ENCODE data around the gene KDM4C. TPM values are rescaled to one million over a fixed set of nuclear protein-coding genes. Genes with fewer than 3 reads are reported as not detected.

The KDM4C gene
- total RNA-seq, 1 experiment from 2014 or later = 16.8 TPM

DNA sequence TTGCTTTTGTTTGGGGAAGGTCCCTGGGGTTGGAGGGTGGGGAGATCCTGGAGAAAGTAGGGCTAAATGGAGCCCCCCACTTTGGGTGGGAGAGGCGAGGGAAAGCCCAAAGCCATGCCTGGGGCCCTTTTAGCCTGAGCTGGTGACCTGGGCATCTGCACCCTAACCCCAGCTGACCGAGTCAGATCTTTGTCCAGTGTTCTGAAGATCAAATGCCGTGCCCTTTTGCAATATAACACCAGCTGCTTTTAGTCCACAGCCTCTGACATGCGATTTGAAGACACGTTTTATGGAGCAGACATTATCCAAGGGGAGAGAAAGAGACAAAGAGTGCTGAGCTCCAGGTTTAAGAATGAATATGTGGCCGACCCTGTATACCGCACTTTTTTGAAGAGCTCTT is 416.5 kb downstream of the KDM4C start:
- ATAC-seq (no peak), DNase-seq (ENCODE audit: low read depth, low spot score) (no peak)
- Histone ChIP-seq H3K79me2 (ENCODE audit: insufficient read depth, low read length) (no peaks in the 10 kb centered on the region), H4K20me1 (ENCODE audit: insufficient read depth) (no peaks in the 10 kb centered on the region), H3K4me2 (ENCODE audit: low read length) (no peak overlapping the region), H3K4me3 (replicated peaks in 1 of 2; ENCODE audit: low read depth in 1 of 2, low read length in 2 of 2) (no peak overlapping the region), H3K27ac (ENCODE audit: low read depth, low read length) (no peak overlapping the region), H3K9ac (ENCODE audit: low read length) (no peak overlapping the region), H3K4me1 (ENCODE audit: control insufficient read depth in 1 of 2, insufficient read depth in 2 of 2, low read length in 2 of 2) (no peaks in the 10 kb centered on the region), H3K27me3 (ENCODE audit: insufficient read depth, low read length) (no peaks in the 10 kb centered on the region), H3K36me3 (ENCODE audit: control insufficient read depth in 1 of 2, insufficient read depth in 2 of 2, low read length in 2 of 2) (no peaks in the 10 kb centered on the region), H2AFZ (ENCODE audit: low read depth, low read length, poor library complexity, severe bottlenecking) (no peak overlapping the region), H3K9me2 (ENCODE audit: insufficient read depth) (no peaks in the 10 kb centered on the region), H3K9me3 (ENCODE audit: control insufficient read depth in 1 of 2, insufficient read depth in 1 of 2, low read depth in 1 of 2, low read length in 2 of 2) (no peaks in the 10 kb centered on the region)
- RAD21 ChIA-PET (ENCODE audit: low non-redundant PET in 1 of 2, low total read pairs in 2 of 2, uncharacterized antibody in 2 of 2, unreplicated experiment in 2 of 2) = no interaction called here
- TF ChIP-seq POLR2A (IDR thresholded peaks at IDR 0.05; ENCODE audit: borderline replicate concordance, extremely low read depth, insufficient read depth, insufficient read length) = no peak
- TF ChIP-seq FOSL1 (IDR thresholded peaks at IDR 0.05; ENCODE audit: low read depth) = no peak
- TF ChIP-seq RAD21 (IDR thresholded peaks at IDR 0.05; ENCODE audit: low read depth) = no peak
- no peak for TF ChIP-seq EGR1 (IDR thresholded peaks at IDR 0.05; ENCODE audit: low read depth)
- TF ChIP-seq, protein P1, sequence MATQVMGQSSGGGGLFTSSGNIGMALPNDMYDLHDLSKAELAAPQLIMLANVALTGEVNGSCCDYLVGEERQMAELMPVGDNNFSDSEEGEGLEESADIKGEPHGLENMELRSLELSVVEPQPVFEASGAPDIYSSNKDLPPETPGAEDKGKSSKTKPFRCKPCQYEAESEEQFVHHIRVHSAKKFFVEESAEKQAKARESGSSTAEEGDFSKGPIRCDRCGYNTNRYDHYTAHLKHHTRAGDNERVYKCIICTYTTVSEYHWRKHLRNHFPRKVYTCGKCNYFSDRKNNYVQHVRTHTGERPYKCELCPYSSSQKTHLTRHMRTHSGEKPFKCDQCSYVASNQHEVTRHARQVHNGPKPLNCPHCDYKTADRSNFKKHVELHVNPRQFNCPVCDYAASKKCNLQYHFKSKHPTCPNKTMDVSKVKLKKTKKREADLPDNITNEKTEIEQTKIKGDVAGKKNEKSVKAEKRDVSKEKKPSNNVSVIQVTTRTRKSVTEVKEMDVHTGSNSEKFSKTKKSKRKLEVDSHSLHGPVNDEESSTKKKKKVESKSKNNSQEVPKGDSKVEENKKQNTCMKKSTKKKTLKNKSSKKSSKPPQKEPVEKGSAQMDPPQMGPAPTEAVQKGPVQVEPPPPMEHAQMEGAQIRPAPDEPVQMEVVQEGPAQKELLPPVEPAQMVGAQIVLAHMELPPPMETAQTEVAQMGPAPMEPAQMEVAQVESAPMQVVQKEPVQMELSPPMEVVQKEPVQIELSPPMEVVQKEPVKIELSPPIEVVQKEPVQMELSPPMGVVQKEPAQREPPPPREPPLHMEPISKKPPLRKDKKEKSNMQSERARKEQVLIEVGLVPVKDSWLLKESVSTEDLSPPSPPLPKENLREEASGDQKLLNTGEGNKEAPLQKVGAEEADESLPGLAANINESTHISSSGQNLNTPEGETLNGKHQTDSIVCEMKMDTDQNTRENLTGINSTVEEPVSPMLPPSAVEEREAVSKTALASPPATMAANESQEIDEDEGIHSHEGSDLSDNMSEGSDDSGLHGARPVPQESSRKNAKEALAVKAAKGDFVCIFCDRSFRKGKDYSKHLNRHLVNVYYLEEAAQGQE (IDR thresholded peaks at IDR 0.05; ENCODE audit: low read depth) = no peak
- TF ChIP-seq, protein P2, sequence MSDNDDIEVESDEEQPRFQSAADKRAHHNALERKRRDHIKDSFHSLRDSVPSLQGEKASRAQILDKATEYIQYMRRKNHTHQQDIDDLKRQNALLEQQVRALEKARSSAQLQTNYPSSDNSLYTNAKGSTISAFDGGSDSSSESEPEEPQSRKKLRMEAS (IDR thresholded peaks at IDR 0.05) = no peak
- TF ChIP-seq ELF1 (IDR thresholded peaks at IDR 0.05; ENCODE audit: borderline replicate concordance, low read depth) = no peak
- no peak for TF ChIP-seq EZH2phosphoT487 (IDR thresholded peaks at IDR 0.05; ENCODE audit: borderline replicate concordance)
- TF ChIP-seq CEBPB (IDR thresholded peaks at IDR 0.05; ENCODE audit: low read depth) = no peak
- TF ChIP-seq, protein P3, sequence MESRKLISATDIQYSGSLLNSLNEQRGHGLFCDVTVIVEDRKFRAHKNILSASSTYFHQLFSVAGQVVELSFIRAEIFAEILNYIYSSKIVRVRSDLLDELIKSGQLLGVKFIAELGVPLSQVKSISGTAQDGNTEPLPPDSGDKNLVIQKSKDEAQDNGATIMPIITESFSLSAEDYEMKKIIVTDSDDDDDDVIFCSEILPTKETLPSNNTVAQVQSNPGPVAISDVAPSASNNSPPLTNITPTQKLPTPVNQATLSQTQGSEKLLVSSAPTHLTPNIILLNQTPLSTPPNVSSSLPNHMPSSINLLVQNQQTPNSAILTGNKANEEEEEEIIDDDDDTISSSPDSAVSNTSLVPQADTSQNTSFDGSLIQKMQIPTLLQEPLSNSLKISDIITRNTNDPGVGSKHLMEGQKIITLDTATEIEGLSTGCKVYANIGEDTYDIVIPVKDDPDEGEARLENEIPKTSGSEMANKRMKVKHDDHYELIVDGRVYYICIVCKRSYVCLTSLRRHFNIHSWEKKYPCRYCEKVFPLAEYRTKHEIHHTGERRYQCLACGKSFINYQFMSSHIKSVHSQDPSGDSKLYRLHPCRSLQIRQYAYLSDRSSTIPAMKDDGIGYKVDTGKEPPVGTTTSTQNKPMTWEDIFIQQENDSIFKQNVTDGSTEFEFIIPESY (IDR thresholded peaks at IDR 0.05; ENCODE audit: extremely low read depth, insufficient replicate concordance, low read length) = no peak
- TF ChIP-seq JUND (IDR thresholded peaks at IDR 0.05) = no peak
- TF ChIP-seq SIN3A (IDR thresholded peaks at IDR 0.05; ENCODE audit: low read depth) = no peak
- TF ChIP-seq YY1 (IDR thresholded peaks at IDR 0.05; ENCODE audit: extremely low read depth, insufficient replicate concordance, low read depth, low read length) = no peak
- TF ChIP-seq SRF (IDR thresholded peaks at IDR 0.05; ENCODE audit: low read depth) = no peak
- TF ChIP-seq TCF7L2 (IDR thresholded peaks at IDR 0.05; ENCODE audit: borderline replicate concordance, extremely low read depth, insufficient read depth, insufficient read length) = no peak
- intact Hi-C loops (cut with micrococcal nuclease) = loop anchor here (10.0 kb wide), 2 partner anchors 60 to 350 kb away; no protein-coding TSS in a partner anchor
- POLR2A ChIA-PET = no interaction called here
- no TSS peak for BruUV-seq (replicated peaks)
- CTCF ChIA-PET = interaction anchor here (1.6 kb wide), 1 partner anchor 11 kb away, joined by 4 read pairs; no protein-coding TSS in a partner anchor
